ENCODE results near the gene DYNC1I2. TPM values are rescaled to one million over a fixed set of nuclear protein-coding genes. Genes with fewer than 3 reads are reported as not detected.

Gene DYNC1I2
- total and polyA plus RNA-seq, 2 of the 4 experiments (the other 2 are of a cell fraction), result 110 to 114 TPM

DNA sequence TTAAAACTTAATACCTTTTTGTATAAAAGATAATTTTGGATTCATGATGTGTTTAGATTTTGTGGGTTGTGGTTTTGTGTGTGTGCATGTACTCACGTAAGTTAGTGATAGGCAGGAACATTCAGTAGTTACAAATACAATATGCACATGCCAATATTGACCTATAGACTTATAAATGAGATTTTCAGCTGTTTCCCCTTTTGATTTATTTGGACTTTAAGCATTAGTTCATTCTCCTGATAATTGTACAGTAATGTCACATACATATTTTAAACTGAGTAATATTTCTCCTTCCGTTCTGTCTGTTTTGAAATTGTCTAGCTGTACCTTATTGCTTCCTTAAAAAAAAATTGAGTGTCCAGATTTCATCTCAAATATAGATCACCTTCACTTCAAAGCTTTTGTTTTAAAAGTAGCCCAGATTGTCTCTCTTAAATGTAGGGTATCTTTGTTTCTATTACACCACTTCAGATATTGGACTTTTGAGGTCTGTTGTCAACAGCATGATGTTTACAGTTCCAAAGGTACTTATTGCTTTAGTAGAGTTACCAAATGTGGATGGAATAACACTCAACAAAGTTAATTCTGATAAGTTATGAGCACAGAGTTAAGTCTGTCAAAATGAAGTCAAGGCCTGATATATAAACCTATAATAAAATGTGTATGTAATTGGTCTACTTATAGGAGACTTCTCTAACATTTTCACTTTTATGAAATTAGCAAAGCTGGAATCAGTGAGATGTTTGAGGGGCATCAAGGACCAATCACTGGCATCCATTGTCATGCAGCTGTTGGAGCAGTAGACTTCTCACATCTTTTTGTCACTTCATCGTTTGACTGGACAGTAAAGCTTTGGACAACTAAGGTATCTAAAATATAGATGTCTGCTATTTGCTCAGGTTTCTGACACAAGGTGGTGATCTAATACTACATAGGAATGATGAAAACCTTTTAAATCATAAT lies 42.0 kb downstream of the DYNC1I2 start (continued):
- TF ChIP-seq RCOR1 (IDR thresholded peaks at IDR 0.05; ENCODE audit: insufficient replicate concordance, low read length), result no peak
- TF ChIP-seq FOS (IDR thresholded peaks at IDR 0.05; ENCODE audit: low read depth, low read length), result no peak

- ATAC-seq (ENCODE audit: low read depth) (no peak), DNase-seq (no peak)
- in situ Hi-C loops (cut with MboI; ENCODE audit: low sequenced_read_pairs), result no loop called here
- ChIA-PET CTCF (no interaction called here), POLR2A (ENCODE audit: unreplicated experiment) (no interaction called here)
- H3K27me3 ChIP-seq (ENCODE audit: control insufficient read depth, insufficient read depth, low read length), result no peaks in the 10 kb centered on the region
- no peak overlapping the region for H2AK5ac ChIP-seq (ENCODE audit: low read depth, low read length)
- TF ChIP-seq POLR2A (IDR thresholded peaks at IDR 0.05; ENCODE audit: low read depth, low read length) (no peak), RFX5 (IDR thresholded peaks at IDR 0.05; ENCODE audit: low read depth, low read length) (no peak), CHD1 (IDR thresholded peaks at IDR 0.05; ENCODE audit: low read depth, low read length) (no peak), RCOR1 (IDR thresholded peaks at IDR 0.05; ENCODE audit: insufficient replicate concordance, low read length) (no peak), SMC3 (IDR thresholded peaks at IDR 0.05; ENCODE audit: low read depth, low read length) (no peak), NFE2L2 (IDR thresholded peaks at IDR 0.05; ENCODE audit: low read depth, low read length) (no peak), RAD21 (IDR thresholded peaks at IDR 0.05; ENCODE audit: low read length) (no peak), FOS (IDR thresholded peaks at IDR 0.05; ENCODE audit: low read depth, low read length) (no peak), MXI1 (IDR thresholded peaks at IDR 0.05; ENCODE audit: borderline replicate concordance, low read depth, low read length) (no peak)
- TF ChIP-seq, protein P1, sequence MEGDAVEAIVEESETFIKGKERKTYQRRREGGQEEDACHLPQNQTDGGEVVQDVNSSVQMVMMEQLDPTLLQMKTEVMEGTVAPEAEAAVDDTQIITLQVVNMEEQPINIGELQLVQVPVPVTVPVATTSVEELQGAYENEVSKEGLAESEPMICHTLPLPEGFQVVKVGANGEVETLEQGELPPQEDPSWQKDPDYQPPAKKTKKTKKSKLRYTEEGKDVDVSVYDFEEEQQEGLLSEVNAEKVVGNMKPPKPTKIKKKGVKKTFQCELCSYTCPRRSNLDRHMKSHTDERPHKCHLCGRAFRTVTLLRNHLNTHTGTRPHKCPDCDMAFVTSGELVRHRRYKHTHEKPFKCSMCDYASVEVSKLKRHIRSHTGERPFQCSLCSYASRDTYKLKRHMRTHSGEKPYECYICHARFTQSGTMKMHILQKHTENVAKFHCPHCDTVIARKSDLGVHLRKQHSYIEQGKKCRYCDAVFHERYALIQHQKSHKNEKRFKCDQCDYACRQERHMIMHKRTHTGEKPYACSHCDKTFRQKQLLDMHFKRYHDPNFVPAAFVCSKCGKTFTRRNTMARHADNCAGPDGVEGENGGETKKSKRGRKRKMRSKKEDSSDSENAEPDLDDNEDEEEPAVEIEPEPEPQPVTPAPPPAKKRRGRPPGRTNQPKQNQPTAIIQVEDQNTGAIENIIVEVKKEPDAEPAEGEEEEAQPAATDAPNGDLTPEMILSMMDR (conservative IDR thresholded peaks at IDR 0.05; ENCODE audit: low read depth, low read length), result no peak
- H4K8ac ChIP-seq (ENCODE audit: low read depth in 2 of 2, low read length in 2 of 2), result no peak overlapping the region
- dilution Hi-C loops (cut with HindIII; ENCODE audit: low sequenced_read_pairs, unreplicated experiment), result no loop called here
- no peaks in the 10 kb centered on the region; the same call in 1 of the 2 replicates for H3K9me1 ChIP-seq (ENCODE audit: insufficient read depth, low read length)
- no peak overlapping the region for H3K4me2 ChIP-seq (ENCODE audit: low read depth, low read length)
- peaks cover 29% of the 10 kb centered on the region for H3K36me3 ChIP-seq (ENCODE audit: control insufficient read depth, insufficient read depth, low read length)
- H3K4me3 ChIP-seq (ENCODE audit: insufficient read depth, low read depth, low read length), result no peak overlapping the region
- H3K79me1 ChIP-seq (ENCODE audit: low read depth in 1 of 2, low read length in 2 of 2), result peaks cover 10 to 17% of the 10 kb centered on the region in 2 experiments
- no peak overlapping the region for H2BK15ac ChIP-seq (ENCODE audit: low read depth, low read length)
- WGBS, 2 experiments (ENCODE audit: extremely low coverage in 2 of 2, insufficient read length in 1 of 2), result no CpG with 5 or more reads among the region's 3 CpGs
- H2AFZ ChIP-seq (replicated peaks; ENCODE audit: low read length, poor library complexity), result no peak overlapping the region
- no peak overlapping the region for H3K9ac ChIP-seq (ENCODE audit: low read depth, low read length)
- BruUV-seq (replicated peaks), result no TSS peak
- no peak overlapping the region for H3K27ac ChIP-seq (ENCODE audit: insufficient read depth, low read length)
- H4K5ac ChIP-seq (ENCODE audit: low read depth, low read length), result no peak overlapping the region
- H2BK20ac ChIP-seq (ENCODE audit: low read depth, low read length), result no peak overlapping the region
- no peak overlapping the region for H3K18ac ChIP-seq (ENCODE audit: low read depth, low read length)
- H3K4ac ChIP-seq (ENCODE audit: low read depth, low read length), result no peak overlapping the region
- H3K14ac ChIP-seq (replicated peaks; ENCODE audit: low read depth, low read length), result no peak overlapping the region
- H3K9me3 ChIP-seq (ENCODE audit: control insufficient read depth, insufficient read depth, low read length), result no peaks in the 10 kb centered on the region
- H4K91ac ChIP-seq (ENCODE audit: insufficient read depth, low read depth, low read length), result no peak overlapping the region
- intact Hi-C loops (cut with micrococcal nuclease), result no loop called here
- no peak overlapping the region for H3K56ac ChIP-seq (ENCODE audit: extremely low read depth, insufficient read depth, low read length)
- H2BK5ac ChIP-seq (ENCODE audit: low read depth, low read length, poor library complexity, severe bottlenecking), result no peak overlapping the region
- H3K23ac ChIP-seq (ENCODE audit: low read depth, low read length), result no peak overlapping the region
- H2BK120ac ChIP-seq (ENCODE audit: low read depth, low read length), result no peak overlapping the region
- H4K20me1 ChIP-seq (ENCODE audit: insufficient read depth, low read length), result no peaks in the 10 kb centered on the region
- H3K4me1 ChIP-seq (ENCODE audit: control insufficient read depth, insufficient read depth, low read length), result 0 out of 2 replicates have a peak, but pooled peaks cover 1% of the 10 kb centered on the region
- H2AK9ac ChIP-seq (replicated peaks; ENCODE audit: low read depth, low read length, poor library complexity), result no peak overlapping the region
Measured at GRCh38 chr2:171729952-171730317, 42.7 kb downstream of the DYNC1I2 start.
